Loucy (cell line): ENCODE data around the gene RPL31.

Experiments
- H2AFZ ChIP-seq: fragments of 200-600 bp; sonication (generic); 2 replicates; pipeline ENCODE4 v1.6.0; 2016; ENCODE audit warnings: antibody characterized with exemption, mild to moderate bottlenecking, low read length, moderate library complexity
- H3F3A ChIP-seq: fragments of 200-600 bp; 2 replicates; pipeline ENCODE4 v1.6.0; 2016; ENCODE audit warnings: antibody characterized with exemption, low read depth, mild to moderate bottlenecking
- H3K27me3 ChIP-seq: fragments of 200-600 bp; sonication (generic); 2 replicates; pipeline ENCODE4 v1.6.1; 2014; ENCODE audit warnings: low read length, mild to moderate bottlenecking; ENCODE audit not compliant: insufficient read depth, poor library complexity, severe bottlenecking
- H3K36me3 ChIP-seq: fragments of 200-600 bp; sonication (generic); 2 replicates; pipeline ENCODE4 v1.6.1; 2016; ENCODE audit warnings: low read length; ENCODE audit not compliant: insufficient read depth
- H3K4me1 ChIP-seq: fragments of 200-600 bp; sonication (generic); 2 replicates; pipeline ENCODE4 v1.5.1; 2014; ENCODE audit warnings: low read length, mild to moderate bottlenecking; ENCODE audit not compliant: insufficient read depth, poor library complexity, severe bottlenecking
- H3K4me2 ChIP-seq: fragments of 200-600 bp; sonication (generic); 2 replicates; pipeline ENCODE4 v1.6.0; 2014; ENCODE audit warnings: antibody characterized with exemption, low read length, low read depth, mild to moderate bottlenecking; ENCODE audit not compliant: poor library complexity, severe bottlenecking
- H3K4me3 ChIP-seq: fragments of 200-600 bp; sonication (generic); 2 replicates; pipeline ENCODE4 v1.5.1; 2014; ENCODE audit warnings: low read length, mild to moderate bottlenecking, mixed read lengths; ENCODE audit not compliant: poor library complexity, severe bottlenecking
- H3K79me2 ChIP-seq: fragments of 200-600 bp; sonication (generic); 2 replicates; pipeline ENCODE4 v1.6.1; 2014; ENCODE audit warnings: low read length; ENCODE audit not compliant: insufficient read depth
- H3K9ac ChIP-seq: fragments of 200-600 bp; sonication (generic); 2 replicates; pipeline ENCODE4 v1.6.0; 2014; ENCODE audit warnings: mild to moderate bottlenecking, low read depth, low read length, moderate library complexity; ENCODE audit not compliant: poor library complexity, severe bottlenecking
- H3K9me2 ChIP-seq: fragments of 200-600 bp; sonication (generic); replicated peaks from 2 replicates; pipeline ENCODE4 v1.6.1; 2016; ENCODE audit warnings: low read depth, low read length, mixed read lengths
- H3K9me3 ChIP-seq: fragments of 200-600 bp; sonication (generic); 2 replicates; pipeline ENCODE4 v1.6.1; 2014; ENCODE audit warnings: mild to moderate bottlenecking, antibody characterized with exemption, low read length, low read depth; ENCODE audit not compliant: insufficient read depth
- H4K20me1 ChIP-seq: fragments of 200-600 bp; sonication (generic); 2 replicates; pipeline ENCODE4 v1.6.0; 2014; ENCODE audit warnings: antibody characterized with exemption, low read length, mild to moderate bottlenecking; ENCODE audit not compliant: insufficient read depth, poor library complexity, severe bottlenecking
- EZH2phosphoT487 ChIP-seq: fragments of 200-600 bp; IDR thresholded peaks from 2 replicates; pipeline ENCODE4 v1.6.1; 2018; ENCODE audit warnings: antibody characterized with exemption, mild to moderate bottlenecking, moderate library complexity, borderline replicate concordance
- TF ChIP-seq, protein P1 (sequence below): fragments of 200-600 bp; sonication (generic); conservative IDR thresholded peaks from 2 replicates; pipeline ENCODE4 v1.5.1; 2014; ENCODE audit warnings: mild to moderate bottlenecking, antibody characterized with exemption, low read length

Gene RPL31

DNA sequence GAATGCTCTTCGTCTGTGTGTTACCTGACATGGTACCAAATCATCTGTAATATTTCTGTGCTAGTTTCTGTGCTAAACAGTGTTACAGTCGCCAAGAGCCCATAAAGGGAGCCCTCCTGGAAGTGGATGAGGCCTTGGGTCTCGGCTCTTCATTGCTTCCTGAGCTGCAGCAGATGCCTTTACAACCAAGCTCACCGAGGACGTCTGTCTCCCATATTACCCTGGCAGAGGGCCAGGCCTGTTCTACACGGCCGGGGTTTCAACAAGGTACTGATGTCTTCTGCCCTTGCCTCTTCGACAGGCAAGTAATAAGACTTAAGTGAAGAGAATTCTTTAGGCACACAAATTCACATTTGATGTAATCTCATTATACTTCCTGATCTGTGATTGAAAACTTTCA, 16.8 kb downstream of the RPL31 start:
- Histone ChIP-seq H3F3A (no peaks in the 10 kb centered on the region), H3K79me2 (no peaks in the 10 kb centered on the region), H3K9me2 (no peaks in the 10 kb centered on the region), H3K4me2 (no peak overlapping the region), H3K9me3 (no peaks in the 10 kb centered on the region), H3K4me3 (no peak overlapping the region), H3K36me3 (no peaks in the 10 kb centered on the region), H3K27me3 (no peaks in the 10 kb centered on the region), H2AFZ (no peak overlapping the region), H4K20me1 (no peaks in the 10 kb centered on the region), H3K4me1 (no peaks in the 10 kb centered on the region), H3K9ac (no peak overlapping the region)
- TF ChIP-seq, protein P1, sequence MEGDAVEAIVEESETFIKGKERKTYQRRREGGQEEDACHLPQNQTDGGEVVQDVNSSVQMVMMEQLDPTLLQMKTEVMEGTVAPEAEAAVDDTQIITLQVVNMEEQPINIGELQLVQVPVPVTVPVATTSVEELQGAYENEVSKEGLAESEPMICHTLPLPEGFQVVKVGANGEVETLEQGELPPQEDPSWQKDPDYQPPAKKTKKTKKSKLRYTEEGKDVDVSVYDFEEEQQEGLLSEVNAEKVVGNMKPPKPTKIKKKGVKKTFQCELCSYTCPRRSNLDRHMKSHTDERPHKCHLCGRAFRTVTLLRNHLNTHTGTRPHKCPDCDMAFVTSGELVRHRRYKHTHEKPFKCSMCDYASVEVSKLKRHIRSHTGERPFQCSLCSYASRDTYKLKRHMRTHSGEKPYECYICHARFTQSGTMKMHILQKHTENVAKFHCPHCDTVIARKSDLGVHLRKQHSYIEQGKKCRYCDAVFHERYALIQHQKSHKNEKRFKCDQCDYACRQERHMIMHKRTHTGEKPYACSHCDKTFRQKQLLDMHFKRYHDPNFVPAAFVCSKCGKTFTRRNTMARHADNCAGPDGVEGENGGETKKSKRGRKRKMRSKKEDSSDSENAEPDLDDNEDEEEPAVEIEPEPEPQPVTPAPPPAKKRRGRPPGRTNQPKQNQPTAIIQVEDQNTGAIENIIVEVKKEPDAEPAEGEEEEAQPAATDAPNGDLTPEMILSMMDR, result no peak
- TF ChIP-seq EZH2phosphoT487, result no peak

DNA sequence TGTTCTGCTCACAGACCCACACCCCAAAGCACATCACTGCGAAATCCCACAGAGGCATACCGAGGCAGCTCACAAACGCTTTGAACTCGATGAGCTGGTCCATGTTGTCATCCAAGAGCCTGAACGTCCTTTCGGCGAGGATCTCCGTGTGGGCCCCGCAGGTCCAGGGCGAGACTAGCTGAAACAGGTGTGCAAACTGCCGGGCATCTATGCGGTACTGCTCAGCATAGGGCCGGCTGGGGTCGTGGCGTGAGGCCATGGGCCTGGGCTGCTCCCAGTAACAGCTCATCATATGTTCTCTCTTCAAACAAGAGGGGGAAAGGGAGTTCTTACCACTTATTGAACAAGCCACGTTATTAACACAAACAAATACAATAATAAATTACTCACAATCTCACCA, 20.1 kb downstream of the RPL31 start:
- H2AFZ ChIP-seq, result no peak overlapping the region
- H3K9me2 ChIP-seq, result no peaks in the 10 kb centered on the region
- no peaks in the 10 kb centered on the region for H3F3A ChIP-seq
- H3K4me1 ChIP-seq, result no peaks in the 10 kb centered on the region
- no peak overlapping the region for H3K4me3 ChIP-seq
- no peaks in the 10 kb centered on the region for H3K9me3 ChIP-seq
- no peaks in the 10 kb centered on the region for H3K36me3 ChIP-seq
- H3K9ac ChIP-seq, result no peak overlapping the region
- H3K79me2 ChIP-seq, result no peaks in the 10 kb centered on the region
- no peak overlapping the region for H3K4me2 ChIP-seq
- TF ChIP-seq, protein P1, result no peak
- no peak for TF ChIP-seq EZH2phosphoT487
- H4K20me1 ChIP-seq, result no peaks in the 10 kb centered on the region
- H3K27me3 ChIP-seq, result no peaks in the 10 kb centered on the region

DNA sequence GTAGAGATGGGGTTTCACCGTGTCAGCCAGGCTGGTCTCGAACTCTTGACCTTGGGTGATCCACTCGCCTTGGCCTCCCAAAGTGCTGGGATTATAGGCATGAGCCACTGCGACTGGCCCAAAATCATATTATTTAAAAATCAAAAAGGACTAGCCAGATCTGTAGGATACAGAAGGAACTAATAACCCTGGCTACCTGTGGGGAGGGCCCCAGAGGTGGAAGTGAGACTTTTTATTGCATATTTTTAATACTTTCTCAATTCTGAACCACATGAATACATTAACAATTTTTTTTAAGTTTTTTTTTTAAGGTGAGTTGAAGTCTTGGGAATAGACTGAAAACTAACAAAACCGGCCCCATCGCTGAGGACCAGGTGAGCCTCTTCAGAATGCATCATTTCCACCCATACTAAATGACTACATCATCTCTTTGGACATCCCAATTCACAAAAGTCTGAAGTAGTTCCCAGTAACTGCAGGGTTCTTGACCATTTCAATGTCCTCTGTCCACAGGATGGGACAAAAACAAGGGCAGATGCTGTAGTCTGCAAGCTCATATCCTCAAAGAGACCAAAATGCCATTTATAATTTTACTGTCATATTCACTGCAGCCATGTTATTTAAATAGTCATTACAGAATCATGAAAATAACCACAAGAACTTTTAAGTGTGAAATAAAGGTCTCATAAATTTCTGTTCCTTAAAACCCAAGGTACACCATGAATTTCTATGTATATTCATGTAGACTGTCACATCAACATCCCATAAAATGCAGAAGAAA, 21.4 kb downstream of the RPL31 start:
- Histone ChIP-seq H4K20me1 (no peaks in the 10 kb centered on the region), H3K4me3 (no peak overlapping the region), H3K9me3 (no peaks in the 10 kb centered on the region), H3F3A (no peaks in the 10 kb centered on the region), H3K4me2 (no peak overlapping the region), H3K36me3 (no peaks in the 10 kb centered on the region), H2AFZ (no peak overlapping the region), H3K9me2 (no peaks in the 10 kb centered on the region), H3K79me2 (no peaks in the 10 kb centered on the region), H3K27me3 (no peaks in the 10 kb centered on the region), H3K4me1 (no peaks in the 10 kb centered on the region), H3K9ac (no peak overlapping the region)
- no peak for TF ChIP-seq EZH2phosphoT487
- TF ChIP-seq, protein P1, result no peak
